Measurements from ENCODE around the gene CC2D2B.
"Not testable (repeated sequence)": the region's sequence is repeated elsewhere in the genome, so short reads cannot be mapped to it uniquely, and the experiment has no call there.

CC2D2B gene

GRCh38 chr10:96022739-96023138, 115.0 kb downstream of the CC2D2B start:
- DNase-seq, result no peak

DNA sequence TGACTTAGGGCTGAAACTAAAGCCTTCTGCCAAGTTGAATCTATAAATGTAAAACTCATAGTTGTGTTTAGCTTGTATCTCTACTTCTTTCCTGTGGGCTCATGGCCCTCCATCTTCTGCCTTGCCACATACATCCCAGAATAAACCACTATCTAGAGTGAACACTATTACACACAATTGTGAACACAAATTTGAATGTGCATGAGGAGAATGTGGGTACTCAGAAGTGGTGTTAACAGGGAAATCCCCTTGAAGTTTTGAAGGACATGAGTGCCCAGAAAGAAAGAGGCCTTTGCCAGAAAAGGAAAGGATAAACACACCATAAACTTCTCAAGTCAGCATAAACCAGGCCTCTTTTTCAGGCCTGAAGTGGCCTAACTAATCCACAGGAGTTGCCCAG, 115.4 kb downstream of the CC2D2B start:
- DNase-seq, result no peak

DNA sequence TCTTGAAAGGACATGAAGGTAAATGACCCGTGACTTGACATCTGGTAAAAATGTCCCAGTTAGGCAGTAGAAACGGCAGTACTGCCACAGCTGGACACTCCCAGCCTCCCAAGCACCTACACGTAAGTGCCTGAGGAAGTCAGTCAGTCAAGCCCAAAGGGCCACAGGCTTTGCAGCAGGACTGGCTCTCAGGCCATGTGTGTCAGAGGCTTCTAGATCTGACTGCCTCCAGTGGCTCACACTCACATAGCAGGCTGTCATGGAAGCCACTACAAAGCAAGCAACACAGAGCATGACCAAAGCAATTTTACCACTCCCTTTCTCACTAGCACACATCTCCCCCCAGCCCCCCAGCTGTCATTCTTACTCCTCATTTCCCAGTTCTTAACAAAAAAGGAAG, 117.8 kb downstream of the CC2D2B start:
- no peak for DNase-seq

- DNase-seq, result no peak
Measured at GRCh38 chr10:96034625-96035024, 126.8 kb downstream of the CC2D2B start.

- DNase-seq, result no peak
Measured at GRCh38 chr10:96038476-96039387, 131.0 kb downstream of the CC2D2B start.

GRCh38 chr10:96041146-96041545, 133.4 kb downstream of the CC2D2B start:
- DNase-seq, result no peak

GRCh38 chr10:96043033-96043892, 135.5 kb downstream of the CC2D2B start, which contains the start of gene CCNJ:
Gene CCNJ, plus strand, starts transcription at chr10:96043583. Its CDS starts 811 bp downstream, at chr10:96044394.
- peak; percentile 6 for DNase-seq

DNA sequence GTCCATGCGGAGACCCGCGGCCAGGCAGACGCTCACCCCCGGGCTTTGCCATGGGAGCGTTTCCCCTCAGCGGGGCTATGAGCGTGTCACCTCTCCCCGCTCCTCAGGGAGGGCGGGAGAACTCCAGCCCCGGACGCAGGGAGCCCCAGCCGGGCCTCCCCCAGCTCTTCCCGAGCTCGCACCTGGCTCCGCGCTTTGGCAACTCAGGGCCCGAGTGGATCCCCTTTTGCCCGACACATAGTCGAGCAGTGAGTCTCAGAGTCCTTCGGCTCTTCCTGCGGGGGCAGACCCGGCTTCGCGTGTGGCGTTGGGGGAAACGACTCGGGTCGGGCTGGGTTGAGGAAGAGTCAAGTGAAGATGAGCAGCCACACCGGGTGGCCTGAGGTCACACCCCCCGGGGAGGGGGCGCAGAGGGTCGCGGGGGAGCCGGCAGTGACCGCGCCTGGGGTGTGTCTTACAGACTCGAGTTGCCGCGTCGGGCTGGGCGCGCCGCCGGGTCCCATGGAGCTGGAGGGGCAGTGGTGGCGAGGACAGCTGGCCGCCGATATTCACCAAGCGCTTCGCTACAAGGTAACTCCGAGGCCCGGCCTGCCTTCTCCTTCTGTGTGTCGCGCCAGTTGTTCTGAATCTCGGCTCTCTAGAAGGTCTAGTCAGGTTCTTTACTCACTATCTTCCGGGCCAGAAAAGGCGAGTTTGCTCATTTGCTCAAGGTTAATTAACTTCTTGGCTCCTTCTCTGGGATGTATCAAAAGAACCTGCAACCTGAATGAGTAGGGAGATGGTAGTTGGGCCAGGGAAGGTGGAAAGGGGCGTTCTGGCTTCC, 136.3 kb downstream of the CC2D2B start:
- DNase-seq, result no peak

DNA sequence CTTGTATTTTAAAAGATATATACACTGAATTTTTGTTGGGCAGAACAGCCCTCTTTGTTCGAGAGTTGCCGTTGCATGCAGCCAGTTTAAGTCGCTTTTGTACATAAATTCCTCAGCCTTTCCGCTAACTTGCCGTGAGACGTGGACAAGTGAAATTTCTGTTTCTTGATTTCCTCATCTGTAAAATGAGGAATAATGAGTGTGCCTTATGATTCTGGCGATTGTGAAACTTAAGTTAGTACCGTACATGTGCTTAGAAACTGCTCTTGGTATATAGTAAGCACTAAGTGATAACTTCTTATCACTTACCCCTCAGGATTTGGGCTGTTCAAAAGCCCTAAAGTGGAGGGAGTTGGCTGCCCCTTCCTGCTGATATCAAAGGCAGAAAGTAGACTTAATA, 137.0 kb downstream of the CC2D2B start:
- peak; percentile 49 for DNase-seq

GRCh38 chr10:96046546-96046945, 138.8 kb downstream of the CC2D2B start:
- DNase-seq, result no peak

DNA sequence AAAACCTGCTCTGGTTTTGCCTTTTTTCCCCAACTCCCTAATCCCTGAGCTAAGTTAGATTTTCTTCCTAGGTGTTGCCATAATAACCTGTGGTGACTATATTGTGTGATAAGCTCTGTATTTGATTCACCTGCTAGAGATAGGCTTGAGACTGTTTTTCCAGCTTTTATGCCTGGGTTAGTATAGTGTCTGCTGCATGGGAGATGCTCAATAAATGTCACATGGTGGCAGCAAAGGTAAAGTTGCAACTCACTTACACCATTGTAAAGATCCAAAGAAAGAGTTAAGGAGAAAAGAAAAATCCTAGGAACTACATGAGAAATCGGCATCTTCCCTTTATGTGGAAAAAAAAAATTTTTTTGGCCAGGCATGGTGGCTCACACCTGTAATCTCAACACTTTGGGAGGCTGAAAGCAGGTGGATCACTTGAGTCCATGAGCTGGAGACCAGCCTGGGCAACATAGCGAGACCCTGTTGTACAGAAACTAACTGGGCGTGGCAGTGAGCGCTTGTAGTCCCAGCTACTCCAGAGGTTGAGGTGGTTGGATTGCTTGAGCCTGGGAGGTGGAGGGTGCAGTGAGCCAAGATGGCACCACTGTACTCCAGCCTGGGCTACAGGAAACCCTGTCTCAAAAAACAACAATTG, 139.4 kb downstream of the CC2D2B start:
- no peak for DNase-seq

DNA sequence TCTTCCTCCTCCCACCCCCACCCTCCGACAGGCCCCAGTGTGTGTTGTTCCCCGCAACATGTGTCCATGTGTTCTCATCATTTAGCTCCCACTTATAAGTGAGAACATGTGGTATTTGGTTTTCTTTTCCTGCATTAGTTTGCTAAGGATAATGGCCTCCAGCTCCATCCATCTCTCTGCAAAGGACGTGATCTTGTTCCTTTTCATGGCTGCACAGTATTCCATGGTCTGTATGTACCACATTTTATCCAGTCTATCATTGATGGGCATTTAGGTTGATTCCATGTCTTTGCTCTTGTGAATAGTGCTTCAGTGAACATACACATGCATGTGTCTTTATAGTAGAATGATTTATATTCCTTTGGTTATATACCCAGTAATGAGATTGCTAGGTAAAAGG, 140.2 kb downstream of the CC2D2B start:
- not testable (repeated sequence) for DNase-seq

GRCh38 chr10:96049340-96049739, 141.6 kb downstream of the CC2D2B start:
- no peak for DNase-seq

DNA sequence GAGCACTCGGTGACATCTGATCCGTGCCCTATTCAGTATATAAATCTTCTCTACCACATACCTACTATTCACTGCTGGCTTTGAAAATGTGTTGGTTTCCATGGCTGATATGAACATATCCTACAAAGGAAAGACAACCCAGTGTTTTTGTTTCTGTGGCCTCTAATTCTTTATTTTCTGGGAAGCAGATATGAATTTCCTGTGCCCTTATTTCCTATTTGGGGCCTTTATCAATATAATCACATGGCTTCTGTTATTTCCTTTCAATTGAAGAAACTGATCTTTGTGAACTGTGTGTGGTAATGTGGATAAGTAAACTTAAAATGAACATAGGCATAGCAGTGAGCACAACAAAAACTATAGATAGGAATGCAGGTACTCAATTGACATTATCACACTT, 146.2 kb downstream of the CC2D2B start:
- DNase-seq, result no peak

- no peak for DNase-seq
Measured at GRCh38 chr10:96056787-96057186, 149.0 kb downstream of the CC2D2B start.

DNA sequence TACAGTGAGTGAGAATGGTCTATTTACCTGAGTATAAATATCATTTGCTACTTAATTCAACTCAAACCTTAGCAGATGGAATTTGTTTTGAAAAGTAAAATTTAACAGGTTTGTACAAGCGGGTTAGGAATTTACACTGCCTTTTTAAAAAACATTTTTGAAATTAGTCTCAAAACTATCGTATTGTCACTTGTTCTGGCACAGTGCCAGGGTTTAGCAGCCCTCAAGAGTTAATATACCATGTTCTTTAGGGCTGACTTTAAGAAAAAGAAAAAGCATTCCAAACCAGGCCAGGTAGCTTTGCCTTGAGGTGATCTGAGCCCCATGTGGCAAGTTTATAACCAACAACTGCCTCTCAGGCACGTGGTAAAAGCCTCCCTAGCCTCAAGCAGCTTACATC, 153.5 kb downstream of the CC2D2B start:
- DNase-seq, result no peak

DNA sequence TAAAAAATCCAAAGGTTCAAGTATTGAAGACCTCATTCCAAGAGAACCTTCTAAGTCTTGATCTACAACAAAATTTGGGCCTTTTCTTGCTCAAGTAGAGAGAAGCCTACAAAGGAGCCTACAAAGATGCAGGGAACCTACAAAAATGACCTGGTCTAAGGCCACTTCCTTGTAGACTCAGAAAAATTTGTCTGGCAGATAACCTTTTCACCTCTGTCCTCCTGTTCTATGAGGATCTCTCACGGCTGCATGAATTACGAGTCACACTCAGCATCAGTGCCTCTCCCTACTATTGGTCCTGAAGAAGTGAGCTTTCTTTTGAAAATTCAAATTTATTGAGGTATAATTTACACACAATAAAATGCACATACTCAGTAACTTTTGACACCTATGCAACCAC, 164.9 kb downstream of the CC2D2B start:
- DNase-seq, result no peak

- no peak for DNase-seq
Measured at GRCh38 chr10:96073722-96074121, 165.9 kb downstream of the CC2D2B start.

GRCh38 chr10:96074776-96075175, 167.0 kb downstream of the CC2D2B start:
- no peak for DNase-seq

DNA sequence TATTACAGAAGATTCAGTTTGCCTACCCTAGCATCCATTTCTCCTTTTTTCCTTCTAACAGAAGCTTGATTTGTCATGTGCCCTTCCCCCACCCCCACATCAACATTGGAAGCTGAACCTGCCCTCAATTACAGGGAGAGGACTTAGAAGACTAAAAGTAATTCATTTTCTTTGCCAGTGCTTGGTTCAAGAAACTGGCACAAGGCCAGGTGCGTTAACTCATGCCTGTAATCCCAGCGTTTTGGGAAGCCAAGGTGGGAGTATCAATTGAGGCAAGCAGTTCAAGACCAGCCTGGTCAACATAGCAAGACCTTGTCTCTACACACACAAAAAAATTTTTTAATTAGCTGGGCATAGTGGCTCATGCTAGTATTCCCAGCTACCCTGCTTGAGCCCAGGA, 168.2 kb downstream of the CC2D2B start:
- no peak for DNase-seq

DNA sequence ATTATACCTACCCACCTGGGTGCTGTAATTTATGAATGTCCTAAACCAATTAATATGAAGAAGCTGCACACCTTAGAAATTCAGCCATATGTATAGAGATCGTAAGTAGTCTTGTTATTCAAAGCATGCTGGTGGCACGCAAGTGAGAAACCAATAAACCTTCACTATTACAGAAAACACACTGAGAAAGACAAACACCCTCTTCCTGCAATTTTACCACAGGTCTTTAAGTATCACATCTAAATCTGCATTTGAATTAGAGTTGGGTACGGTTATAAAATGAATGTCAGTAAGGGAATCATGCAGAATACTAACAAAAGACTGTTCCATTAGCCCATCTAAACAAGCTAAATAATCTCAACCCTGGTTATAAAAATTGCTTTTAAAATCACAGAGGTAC, 169.4 kb downstream of the CC2D2B start:
- DNase-seq, result no peak

DNA sequence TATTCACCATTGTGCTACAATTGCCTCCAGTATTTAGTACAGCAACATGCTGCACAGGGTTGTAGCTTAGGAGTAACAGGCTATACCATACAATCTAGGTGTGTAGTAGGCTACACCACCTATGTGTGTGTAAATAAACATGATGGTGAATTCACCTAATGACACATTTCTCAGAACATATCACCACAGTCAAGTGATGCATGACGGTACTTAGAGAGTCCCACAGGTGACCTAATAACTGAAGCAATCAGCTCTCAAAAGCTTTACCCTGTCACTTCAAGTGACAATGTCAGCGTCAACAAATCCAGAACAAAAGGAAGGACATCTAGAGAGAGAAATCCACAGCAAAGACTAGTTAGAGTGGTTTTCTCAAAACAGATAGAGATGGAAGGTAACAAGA, 174.4 kb downstream of the CC2D2B start:
- DNase-seq, result no peak

All from SIG-M5 (cell line).